HG03060 (cell line): ENCODE data around the gene CABP2.
"Not testable (repeated sequence)": the region's sequence is repeated elsewhere in the genome, so short reads cannot be mapped to it uniquely, and the experiment has no call there.

ENCODE experiments used
- ATAC-seq: cut with Tn5 transposase; IDR thresholded peaks from one replicate; pipeline ENCODE4 v1.9.1; 2021; ENCODE audit warnings: low read depth, moderate number of reproducible peaks; ENCODE audit not compliant: unreplicated experiment

The CABP2 gene

DNA sequence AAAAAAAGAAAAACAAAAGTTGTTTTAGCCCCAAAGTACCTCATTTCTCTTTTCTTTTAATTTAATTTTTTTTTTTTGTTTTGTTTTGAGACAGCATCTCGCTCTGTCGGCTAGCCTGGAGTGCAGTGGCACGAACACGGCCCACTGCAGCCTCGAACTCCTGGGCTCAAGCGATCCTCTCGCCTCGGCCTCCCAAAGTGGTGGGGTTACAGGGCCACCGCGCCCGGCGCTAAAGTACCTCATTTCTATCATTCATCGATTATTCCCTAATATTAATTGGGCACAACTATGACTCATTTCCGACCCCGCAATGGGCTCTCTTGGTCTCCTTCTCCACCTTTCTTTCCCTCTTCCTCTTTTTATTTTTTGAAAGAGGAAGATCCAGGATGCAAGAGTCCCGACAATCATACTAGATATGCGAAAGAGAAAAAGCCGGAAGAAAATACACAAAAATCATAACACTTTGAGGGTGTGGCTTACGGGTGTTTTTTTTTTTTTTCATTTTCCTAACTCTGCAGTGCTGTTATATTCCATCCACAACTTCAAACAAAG, 40.9 kb downstream of the CABP2 start:
- no peak for ATAC-seq

DNA sequence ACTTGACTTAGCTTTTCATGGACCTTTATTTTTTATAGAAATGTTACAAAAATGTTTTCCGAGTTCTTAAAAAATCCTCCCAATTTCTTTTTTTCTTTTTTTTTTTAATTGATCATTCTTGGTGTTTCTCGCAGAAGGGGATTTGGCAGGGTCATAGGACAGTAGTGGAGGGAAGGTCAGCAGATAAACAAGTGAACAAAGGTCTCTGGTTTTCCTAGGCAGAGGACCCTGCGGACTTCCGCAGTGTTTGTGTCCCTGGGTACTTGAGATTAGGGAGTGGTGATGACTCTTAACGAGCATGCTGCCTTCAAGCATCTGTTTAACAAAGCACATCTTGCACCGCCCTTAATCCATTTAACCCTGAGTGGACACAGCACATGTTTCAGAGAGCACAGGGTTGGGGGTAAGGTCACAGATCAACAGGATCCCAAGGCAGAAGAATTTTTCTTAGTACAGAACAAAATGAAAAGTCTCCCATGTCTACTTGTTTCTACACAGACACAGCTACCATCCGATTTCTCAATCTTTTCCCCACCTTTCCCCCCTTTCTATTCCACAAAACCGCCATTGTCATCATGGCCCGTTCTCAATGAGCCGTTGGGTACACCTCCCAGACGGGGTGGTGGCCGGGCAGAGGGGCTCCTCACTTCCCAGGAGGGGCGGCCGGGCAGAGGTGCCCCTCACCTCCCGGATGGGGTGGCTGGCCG, 45.7 kb downstream of the CABP2 start:
- not testable (repeated sequence) for ATAC-seq

DNA sequence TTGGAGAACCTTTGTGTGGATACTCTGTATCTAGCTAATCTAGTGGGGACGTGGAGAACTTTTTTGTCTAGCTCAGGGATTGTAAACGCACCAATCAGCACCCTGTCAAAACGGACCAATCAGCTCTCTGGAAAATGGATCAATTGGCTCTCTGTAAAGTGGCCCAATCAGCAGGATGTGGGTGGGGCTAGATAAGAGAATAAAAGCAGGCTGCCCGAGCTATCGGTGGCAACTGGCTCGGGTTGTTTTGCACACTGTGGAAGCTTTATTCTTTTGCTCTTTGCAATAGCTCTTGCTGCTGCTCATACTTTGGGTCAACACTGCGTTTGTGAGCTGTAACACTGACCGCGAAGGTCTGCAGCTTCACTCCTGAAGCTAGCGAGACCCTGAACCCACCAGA, 46.6 kb downstream of the CABP2 start:
- ATAC-seq: not testable (repeated sequence)

DNA sequence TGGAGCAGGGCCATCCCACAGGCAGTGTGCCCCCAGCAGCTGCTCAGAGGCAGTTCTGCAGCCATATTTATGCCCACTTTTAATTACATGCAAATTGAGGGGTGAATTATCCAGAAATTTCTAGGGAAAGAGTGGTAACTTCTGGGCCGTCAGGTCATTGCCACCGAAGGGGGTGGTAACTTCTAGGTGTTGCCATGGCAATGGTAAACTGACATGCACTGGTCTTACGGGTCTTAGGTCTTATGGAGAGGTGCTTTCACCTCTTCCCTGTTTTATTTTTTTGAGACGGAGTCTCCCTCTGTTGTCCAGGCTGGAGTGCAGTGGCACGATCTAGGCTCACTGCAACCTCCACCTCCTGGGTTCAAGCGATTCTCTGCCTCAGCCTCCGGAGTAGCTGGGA, 50.4 kb downstream of the CABP2 start:
- ATAC-seq: no peak

DNA sequence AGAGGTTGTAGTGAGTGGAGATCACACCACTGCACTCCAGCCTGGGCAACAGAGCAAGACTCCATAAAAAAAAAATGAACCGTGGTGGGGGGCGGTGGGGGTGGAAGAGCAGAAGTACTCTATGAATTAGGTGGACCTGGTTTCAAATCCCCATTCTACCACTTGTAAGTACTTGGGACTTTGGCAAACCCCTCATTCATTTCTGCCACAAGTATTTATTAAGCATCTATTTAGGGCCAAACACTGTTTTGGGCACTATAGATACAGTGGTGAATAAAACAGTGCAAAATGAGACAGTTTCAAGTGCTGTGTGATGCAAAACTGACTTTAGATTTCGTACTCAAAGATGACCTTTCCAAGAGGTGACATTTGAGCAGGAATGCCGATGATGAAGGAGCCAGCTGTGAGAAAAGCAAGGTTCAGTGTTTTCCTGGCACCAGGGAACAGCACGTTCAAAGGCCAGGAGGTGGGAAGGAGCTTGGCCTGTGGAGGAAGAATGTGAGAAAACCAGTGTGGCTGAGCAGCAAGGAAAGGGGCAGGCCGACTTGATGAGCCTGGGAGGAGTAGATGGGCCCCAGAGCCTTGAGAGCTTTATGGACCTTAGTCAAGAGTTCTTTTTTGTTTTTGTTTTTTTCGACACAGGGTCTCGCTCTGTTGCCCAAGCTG, 52.8 kb downstream of the CABP2 start:
- ATAC-seq: no peak

DNA sequence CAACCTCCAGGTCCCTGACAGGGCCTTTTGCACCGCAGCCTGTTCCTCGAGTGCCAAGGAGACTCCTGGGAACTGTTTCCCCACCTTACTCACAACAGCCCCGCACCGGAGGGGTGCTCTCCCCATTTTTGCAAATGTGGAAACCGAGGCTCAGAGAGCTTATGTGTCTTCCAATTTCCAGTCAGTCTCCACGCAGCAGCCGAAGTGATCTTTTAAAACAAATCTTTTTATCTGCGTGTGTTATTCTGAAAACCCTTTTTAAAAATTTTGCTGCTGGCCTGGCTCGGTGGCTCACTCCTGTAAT, 53.8 kb downstream of the CABP2 start:
- ATAC-seq: no peak
